A549 (cell line): ENCODE results near the gene MS4A4E. TPM values are rescaled to one million over a fixed set of nuclear protein-coding genes. Genes with fewer than 3 reads are reported as not detected.

ENCODE experiments used
- ATAC-seq, 2 experiments: fragments of 200-7000 bp in 1 of 2; fragments of >200 bp in 1 of 2; cut with Nextera tagmentation in 1 of 2; cut with Tn5 transposase in 1 of 2; 3 replicates each; pipeline versions ENCODE4 v1.8.0 to v1.9.1; 2018 to 2020; ENCODE audit warnings: mild to moderate bottlenecking in 1 of 2, moderate library complexity in 1 of 2
- CTCF ChIA-PET: fragments of 300-600 bp; sonication (Branson Sonifier 250); formaldehyde crosslinking; extraction: SDS; loops from one replicate; lab custom pipeline; 2021; ENCODE audit warnings: antibody characterized with exemption, inconsistent platforms; lab: Yijun Ruan, JAX
- POLR2A ChIA-PET: fragments of 350-600 bp; formaldehyde crosslinking; extraction: SDS; loops from one replicate; lab custom pipeline; 2021; ENCODE audit warnings: antibody characterized with exemption, inconsistent platforms; lab: Yijun Ruan, JAX
- DNase-seq, 2 experiments: peaks; one replicate each; pipeline versions ENCODE4 v3.0.0 to v3.0.0-alpha.2; 2011 to 2016; ENCODE audit warnings: low read depth in 1 of 2, low spot score in 1 of 2
- FAIRE-seq: peaks from 2 replicates; lab custom pipeline; 2011; peaks lifted over from hg19 to GRCh38; lab: Jason Lieb, UNC
- H3K27ac ChIP-seq, 2 experiments: fragments of >200 bp; sonication (Bioruptor Twin); formaldehyde crosslinking; 3 replicates each; pipeline ENCODE4 v1.5.1; 2016 to 2017
- H3K4me1 ChIP-seq: fragments of >200 bp; sonication (Bioruptor Twin); formaldehyde crosslinking; 3 replicates; pipeline ENCODE4 v1.6.1; 2016
- H3K4me2 ChIP-seq: fragments of >200 bp; sonication (Bioruptor Twin); formaldehyde crosslinking; 3 replicates; pipeline ENCODE4 v1.6.1; 2016
- H3K4me3 ChIP-seq: fragments of >200 bp; sonication (Bioruptor Twin); formaldehyde crosslinking; 3 replicates; pipeline ENCODE4 v1.5.1; 2016
- H3K9me3 ChIP-seq: fragments of >200 bp; sonication (Bioruptor Twin); formaldehyde crosslinking; 3 replicates; pipeline ENCODE4 v1.6.1; 2016
- CEBPB ChIP-seq, 2 experiments: fragments of >200 bp in 1 of 2; sonication (Bioruptor Twin) in 1 of 2; formaldehyde crosslinking in 1 of 2; IDR thresholded peaks; 2 replicates each; pipeline ENCODE4 v1.6.1; 2012 to 2016
- EHMT2 ChIP-seq: fragments of 200-600 bp; sonication (generic); IDR thresholded peaks from 2 replicates; pipeline ENCODE4 v1.6.1; 2016; ENCODE audit warnings: antibody characterized with exemption, low read depth, mild to moderate bottlenecking, moderate library complexity
- EP300 ChIP-seq, 2 experiments: fragments of >200 bp; sonication (Bioruptor Twin); formaldehyde crosslinking; IDR thresholded peaks; 2 replicates in 1 of 2; 3 replicates in 1 of 2; pipeline ENCODE4 v1.6.1; 2016 to 2017
- ESRRA ChIP-seq: fragments of 150-350 bp; IDR thresholded peaks from 2 replicates; pipeline ENCODE4 v1.6.1; 2014; ENCODE audit warnings: mild to moderate bottlenecking, low read length, borderline replicate concordance
- FOSB ChIP-seq: fragments of 250-450 bp; sonication (Bioruptor Pico); IDR thresholded peaks from 2 replicates; pipeline ENCODE4 v1.5.0; 2020; ENCODE audit warnings: mild to moderate bottlenecking, moderate library complexity
- HDAC2 ChIP-seq: fragments of 200-600 bp; sonication (generic); IDR thresholded peaks from 2 replicates; pipeline ENCODE4 v1.6.1; 2016
- HOXA7 ChIP-seq: fragments of 250-450 bp; sonication (Bioruptor Pico); IDR thresholded peaks from 2 replicates; pipeline ENCODE4 v1.5.0; 2020; ENCODE audit warnings: mild to moderate bottlenecking, moderate library complexity
- HOXB5 ChIP-seq: fragments of 250-450 bp; sonication (Bioruptor Pico); IDR thresholded peaks from 2 replicates; pipeline ENCODE4 v1.5.0; 2020; ENCODE audit warnings: mild to moderate bottlenecking, moderate library complexity
- JUN ChIP-seq, 2 experiments: fragments of >200 bp; sonication (Bioruptor Twin); formaldehyde crosslinking; IDR thresholded peaks; 2 replicates in 1 of 2; 3 replicates in 1 of 2; pipeline ENCODE4 v1.6.1; 2016 to 2017
- KDM1A ChIP-seq: fragments of 200-600 bp; sonication (generic); IDR thresholded peaks from 2 replicates; pipeline ENCODE4 v1.6.1; 2016; ENCODE audit warnings: low read depth, mild to moderate bottlenecking
- MAX ChIP-seq: IDR thresholded peaks from 2 replicates; pipeline ENCODE4 v1.6.1; 2012
- NFE2L2 ChIP-seq: fragments of 150-350 bp; conservative IDR thresholded peaks from 2 replicates; pipeline ENCODE4 v1.6.1; 2014; ENCODE audit warnings: low read length
- NR3C1 ChIP-seq: fragments of >200 bp; sonication (Bioruptor Twin); formaldehyde crosslinking; IDR thresholded peaks from 3 replicates; pipeline ENCODE4 v1.6.1; 2017
- PBX3 ChIP-seq: IDR thresholded peaks from 2 replicates; pipeline ENCODE4 v1.6.1; 2012
- RAD21 ChIP-seq, 2 experiments: fragments of >200 bp in 1 of 2; sonication (Bioruptor Twin) in 1 of 2; formaldehyde crosslinking in 1 of 2; IDR thresholded peaks in 1 of 2; conservative IDR thresholded peaks in 1 of 2; 2 replicates in 1 of 2; 3 replicates in 1 of 2; pipeline ENCODE4 v1.6.1; 2012 to 2018; ENCODE audit warnings: inconsistent platforms in 1 of 2
- REST ChIP-seq: fragments of 200-600 bp; sonication (generic); IDR thresholded peaks from 2 replicates; pipeline ENCODE4 v1.6.1; 2016; ENCODE audit warnings: antibody characterized with exemption, mild to moderate bottlenecking, moderate library complexity
- RFX5 ChIP-seq: fragments of 450-650 bp; IDR thresholded peaks from 2 replicates; pipeline ENCODE4 v1.7.1; 2014; ENCODE audit warnings: antibody characterized with exemption, mild to moderate bottlenecking, moderate library complexity
- RNF2 ChIP-seq: fragments of 200-600 bp; sonication (generic); IDR thresholded peaks from 2 replicates; pipeline ENCODE4 v1.6.1; 2016; ENCODE audit warnings: low read depth, mild to moderate bottlenecking, antibody characterized with exemption, moderate library complexity, borderline replicate concordance
- TFCP2L1 ChIP-seq: fragments of 250-450 bp; sonication (Bioruptor Pico); IDR thresholded peaks from 2 replicates; pipeline ENCODE4 v1.5.0; 2021; ENCODE audit warnings: mild to moderate bottlenecking
- ZNF302 ChIP-seq: fragments of 250-450 bp; sonication (Bioruptor Pico); IDR thresholded peaks from 2 replicates; pipeline ENCODE4 v1.9.0; 2021; ENCODE audit warnings: inconsistent platforms, mild to moderate bottlenecking, moderate library complexity
- ZSCAN20 ChIP-seq: fragments of 250-450 bp; sonication (Bioruptor Pico); IDR thresholded peaks from 2 replicates; pipeline ENCODE4 v1.8.0; 2022; ENCODE audit warnings: mild to moderate bottlenecking, moderate library complexity
- WGBS: methylation state at CpG from one replicate; pipeline ENCODE4 v1.1.6; 2017; ENCODE audit errors: missing lambda C conversion rate; 5-methylcytosine and 5-hydroxymethylcytosine counted together
- polyA plus RNA-seq, 4 experiments: library from polyadenylated mRNA; depleted of rRNA in 3 of 4; stranded (reverse); fragments of >200 nt; fragmentation: RNase III in 1 of 4; extraction: RNeasy Plus Mini Kit Qiagen cat#74134 plus additional on column Dnase treatment in 1 of 4; gene quantifications; 2 replicates in 3 of 4; 3 replicates in 1 of 4; pipeline ENCODE4 v1.2.3, GENCODE V29; 2011 to 2017

MS4A4E gene
- polyA plus RNA-seq, 2 of the 4 experiments (the other 2 are of a cell fraction), result not detected

- TF ChIP-seq EHMT2 (no peak), RNF2 (no peak), CEBPB (IDR thresholded peaks at IDR 0.05) (no peak), TFCP2L1 (CRISPR knock-in tag) (no peak), MAX (no peak)
Measured at GRCh38 chr11:60159868-60160267, 83.1 kb downstream of the MS4A4E start (continued).

GRCh38 chr11:60159284-60159683 is 83.7 kb downstream of the MS4A4E start:
- Histone ChIP-seq H3K4me2 (no peak overlapping the region), H3K4me1 (no peaks in the 10 kb centered on the region), H3K9me3 (no peaks in the 10 kb centered on the region), H3K27ac (no peak overlapping the region), H3K4me3 (no peak overlapping the region)
- DNase-seq (no peak), FAIRE-seq (no peak), ATAC-seq (no peak)
- CTCF ChIA-PET, result no interaction called here
- no peak for TF ChIP-seq ZSCAN20
- no peak for TF ChIP-seq ESRRA
- no peak for TF ChIP-seq RAD21 (conservative IDR thresholded peaks at IDR 0.05 in 1 of 2, IDR thresholded peaks at IDR 0.05 in 1 of 2)
- no peak for TF ChIP-seq KDM1A
- no peak for TF ChIP-seq HOXA7
- TF ChIP-seq ZNF302, result no peak
- TF ChIP-seq NR3C1, result no peak
- no peak for TF ChIP-seq RFX5
- 5% methylated on average over 2 of the region's 2 CpGs for WGBS
- POLR2A ChIA-PET, result no interaction called here

- Histone ChIP-seq H3K4me3 (no peak overlapping the region), H3K27ac (no peak overlapping the region), H3K4me2 (no peak overlapping the region), H3K4me1 (no peaks in the 10 kb centered on the region), H3K9me3 (no peaks in the 10 kb centered on the region)
- CTCF ChIA-PET, result no interaction called here
- POLR2A ChIA-PET, result no interaction called here
- FAIRE-seq (no peak), ATAC-seq (no peak), DNase-seq (no peak)
- no peak for TF ChIP-seq NFE2L2
- no peak for TF ChIP-seq FOSB (CRISPR knock-in tag)
- no peak for TF ChIP-seq JUN (IDR thresholded peaks at IDR 0.05)
- no peak for TF ChIP-seq HDAC2
- TF ChIP-seq NR3C1, result no peak
- no peak for TF ChIP-seq REST
- no peak for TF ChIP-seq PBX3
- no peak for TF ChIP-seq HOXB5 (CRISPR knock-in tag)
- TF ChIP-seq EP300 (IDR thresholded peaks at IDR 0.05), result no peak
- 14% methylated on average over 3 of the region's 3 CpGs for whole genome bisulfite sequencing
Measured at GRCh38 chr11:60158636-60159035, 84.3 kb downstream of the MS4A4E start.
